Duodenal mucosa (tissue), 2 donors: Measurements from ENCODE around the gene TMEM114.

ENCODE experiments used
- H3K27ac ChIP-seq: one replicate; pipeline ENCODE4 v1.7.0; 2013; ENCODE audit warnings: low read depth, low read length
- H3K27me3 ChIP-seq, 2 donors: one replicate each; pipeline ENCODE4 v1.7.0; 2013; ENCODE audit warnings: low read length in 2 of 2, control low read depth in 1 of 2; ENCODE audit not compliant: insufficient read depth in 2 of 2, control insufficient read depth in 1 of 2
- H3K36me3 ChIP-seq, 2 donors: one replicate each; pipeline ENCODE4 v1.7.0; 2013; ENCODE audit warnings: low read length in 2 of 2, control low read depth in 1 of 2; ENCODE audit not compliant: insufficient read depth in 2 of 2, control insufficient read depth in 1 of 2
- H3K4me1 ChIP-seq, 2 donors: one replicate each; pipeline ENCODE4 v1.7.0; 2013; ENCODE audit warnings: low read length in 2 of 2, control low read depth in 1 of 2; ENCODE audit not compliant: insufficient read depth in 2 of 2, control insufficient read depth in 1 of 2
- H3K4me3 ChIP-seq, 2 donors: one replicate each; pipeline ENCODE4 v1.7.0; 2013; ENCODE audit warnings: low read length in 2 of 2, low read depth in 1 of 2
- H3K9ac ChIP-seq, 2 donors: one replicate each; pipeline ENCODE4 v1.7.0; 2013; ENCODE audit warnings: low read length in 2 of 2, low read depth in 1 of 2
- H3K9me3 ChIP-seq, 2 donors: one replicate each; pipeline ENCODE4 v1.7.0; 2013; ENCODE audit warnings: low read length in 2 of 2, control low read depth in 1 of 2; ENCODE audit not compliant: control insufficient read depth in 1 of 2

The TMEM114 gene

DNA sequence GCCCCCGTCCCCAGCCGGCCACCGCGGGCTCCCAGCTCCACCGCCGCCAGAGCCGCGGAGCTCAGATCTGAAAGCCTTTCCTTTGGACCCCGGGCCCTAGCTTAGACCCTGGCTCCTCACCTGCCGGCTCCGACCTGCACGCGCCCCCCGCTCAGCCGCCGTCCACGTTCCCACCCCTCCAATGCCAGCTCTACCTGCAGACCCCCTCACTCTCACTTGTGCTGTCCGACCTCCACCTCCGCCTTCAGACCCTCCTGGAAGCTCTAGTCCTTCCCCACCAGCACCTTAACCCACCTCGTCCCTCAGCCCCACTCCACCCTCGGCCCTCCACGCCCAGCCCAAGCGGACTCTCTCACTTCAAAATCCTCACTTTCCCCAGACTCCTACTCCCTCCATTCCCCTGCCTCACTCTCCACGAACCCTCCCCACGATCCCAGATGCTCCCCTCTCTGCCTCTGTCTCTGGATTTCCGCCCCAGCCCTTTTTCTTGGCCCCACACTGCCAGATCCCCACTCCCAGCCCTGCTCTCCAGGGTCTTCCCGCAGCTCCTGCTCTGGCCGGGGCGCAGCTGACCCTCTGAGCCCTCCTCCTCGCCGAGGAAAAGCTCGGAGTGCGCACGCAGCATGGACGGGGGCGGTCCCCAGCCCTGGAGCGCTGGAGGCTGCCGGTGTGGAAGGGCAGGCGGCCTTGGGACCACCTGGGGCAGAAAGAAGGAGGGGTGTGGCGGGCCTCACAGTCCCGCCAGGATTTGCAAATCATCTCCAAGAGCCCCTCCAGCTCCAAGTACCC, at the start of gene TMEM114:
Gene TMEM114 (minus strand): TSS at position 612 of the 789 bp plus-strand sequence. CDS start 673 bp downstream, outside the sequence.
- H3K9ac ChIP-seq = no peak within 1 kb of the TSS
- no peaks in the 10 kb centered on the region for H3K4me1 ChIP-seq
- no peak within 1 kb of the TSS for H3K27ac ChIP-seq
- H3K27me3 ChIP-seq = peaks cover 30 to 45% of the 10 kb centered on the region in 2 donors
- no peaks in the 10 kb centered on the region for H3K36me3 ChIP-seq
- H3K4me3 ChIP-seq = no peak within 1 kb of the TSS
- no peaks in the 10 kb centered on the region for H3K9me3 ChIP-seq

DNA sequence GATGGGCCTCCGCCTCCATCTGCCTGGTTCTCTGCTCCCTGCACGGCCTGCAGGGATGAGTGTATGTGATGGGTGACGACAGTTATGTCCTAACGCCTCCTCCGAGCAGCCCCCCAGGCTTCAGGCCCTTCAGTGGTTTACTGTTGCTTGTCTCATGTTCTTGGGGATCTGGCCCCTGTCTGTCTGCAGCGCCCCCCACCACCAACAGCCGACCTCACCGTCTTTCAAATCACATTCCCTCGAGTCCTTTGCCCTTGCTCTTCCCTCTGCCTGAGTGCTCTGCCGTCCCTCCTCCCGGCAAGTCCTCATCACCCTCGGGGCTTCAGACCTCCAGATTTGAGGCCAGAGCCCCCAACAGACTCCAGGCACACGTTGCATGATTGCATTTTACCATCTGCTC, 49.4 kb upstream of the TMEM114 start:
- H3K27me3 ChIP-seq = no peaks in the 10 kb centered on the region
- H3K4me3 ChIP-seq = no peak overlapping the region
- no peak overlapping the region for H3K27ac ChIP-seq
- peaks cover 34 to 92% of the 10 kb centered on the region in 2 donors for H3K36me3 ChIP-seq
- H3K9me3 ChIP-seq = no peaks in the 10 kb centered on the region
- H3K9ac ChIP-seq = no peak overlapping the region
- H3K4me1 ChIP-seq = no peaks in the 10 kb centered on the region

DNA sequence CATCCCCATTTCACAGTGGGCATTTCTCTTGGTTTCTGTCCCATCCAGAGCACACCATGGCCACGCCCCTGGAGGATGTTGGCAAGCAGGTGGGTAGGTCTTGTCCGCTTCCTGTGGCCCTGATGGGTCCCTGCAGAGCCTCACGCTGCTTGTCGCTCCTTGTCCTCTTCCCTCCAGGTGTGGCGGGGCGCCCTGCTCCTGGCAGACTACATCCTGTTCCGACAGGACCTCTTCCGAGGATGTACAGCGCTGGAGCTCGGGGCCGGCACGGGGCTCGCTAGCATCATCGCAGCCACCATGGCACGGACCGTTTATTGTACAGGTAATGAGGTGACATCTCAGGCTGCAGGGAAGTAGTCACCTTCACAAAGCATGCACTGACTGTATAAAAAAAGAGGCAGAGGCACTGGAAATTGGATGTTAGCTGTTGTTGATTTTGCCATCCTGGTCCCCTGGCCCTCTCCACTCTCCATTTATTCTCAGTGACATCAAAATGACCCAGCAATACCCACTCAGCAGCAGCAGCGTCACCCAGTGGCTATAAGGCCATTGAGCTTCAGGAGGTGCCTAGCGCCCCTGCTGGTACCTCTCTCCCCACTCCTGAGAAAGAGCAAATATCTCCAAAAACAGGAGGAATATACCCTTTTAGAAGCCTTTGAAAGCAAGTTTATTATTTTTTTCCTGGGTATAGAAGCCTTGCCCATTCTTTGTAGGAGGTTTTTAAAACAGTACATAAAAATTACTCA, 44.9 kb upstream of the TMEM114 start:
- H3K4me3 ChIP-seq = no peak overlapping the region
- no peak overlapping the region for H3K27ac ChIP-seq
- H3K4me1 ChIP-seq = no peaks in the 10 kb centered on the region
- no peak overlapping the region for H3K9ac ChIP-seq
- no peaks in the 10 kb centered on the region for H3K27me3 ChIP-seq
- H3K9me3 ChIP-seq = no peaks in the 10 kb centered on the region
- peaks cover 29 to 86% of the 10 kb centered on the region in 2 donors for H3K36me3 ChIP-seq

DNA sequence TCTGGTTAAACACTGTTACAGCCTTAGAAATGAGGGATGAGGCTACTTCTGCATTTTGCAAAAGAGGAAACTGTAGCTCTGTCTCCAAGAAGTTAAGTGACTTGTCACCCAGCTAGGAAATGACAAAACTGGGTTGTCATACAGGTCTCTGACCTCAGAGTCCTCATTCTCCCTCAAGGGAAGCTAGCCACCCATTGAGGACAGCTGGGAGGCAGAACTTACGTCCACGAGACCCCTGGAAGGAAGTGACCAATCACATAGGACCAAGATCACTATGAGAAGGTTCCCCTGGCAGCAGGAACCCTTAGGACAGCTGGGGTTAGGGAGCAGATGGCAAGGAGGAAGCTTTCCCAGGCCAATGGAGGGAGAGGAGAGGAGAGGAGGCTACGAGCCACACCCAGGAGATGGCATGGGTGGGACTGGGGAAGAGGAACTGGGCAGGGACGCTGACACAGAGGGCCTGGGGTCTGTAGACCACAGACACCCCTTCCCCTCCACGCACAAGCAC, 42.4 kb upstream of the TMEM114 start:
- H3K27me3 ChIP-seq = no peaks in the 10 kb centered on the region
- H3K27ac ChIP-seq = peak overlapping the region; percentile 38
- H3K4me3 ChIP-seq = no peak overlapping the region
- H3K9ac ChIP-seq = no peak overlapping the region
- no peaks in the 10 kb centered on the region for H3K9me3 ChIP-seq
- H3K36me3 ChIP-seq = peaks cover 40 to 87% of the 10 kb centered on the region in 2 donors
- H3K4me1 ChIP-seq = no peaks in the 10 kb centered on the region

DNA sequence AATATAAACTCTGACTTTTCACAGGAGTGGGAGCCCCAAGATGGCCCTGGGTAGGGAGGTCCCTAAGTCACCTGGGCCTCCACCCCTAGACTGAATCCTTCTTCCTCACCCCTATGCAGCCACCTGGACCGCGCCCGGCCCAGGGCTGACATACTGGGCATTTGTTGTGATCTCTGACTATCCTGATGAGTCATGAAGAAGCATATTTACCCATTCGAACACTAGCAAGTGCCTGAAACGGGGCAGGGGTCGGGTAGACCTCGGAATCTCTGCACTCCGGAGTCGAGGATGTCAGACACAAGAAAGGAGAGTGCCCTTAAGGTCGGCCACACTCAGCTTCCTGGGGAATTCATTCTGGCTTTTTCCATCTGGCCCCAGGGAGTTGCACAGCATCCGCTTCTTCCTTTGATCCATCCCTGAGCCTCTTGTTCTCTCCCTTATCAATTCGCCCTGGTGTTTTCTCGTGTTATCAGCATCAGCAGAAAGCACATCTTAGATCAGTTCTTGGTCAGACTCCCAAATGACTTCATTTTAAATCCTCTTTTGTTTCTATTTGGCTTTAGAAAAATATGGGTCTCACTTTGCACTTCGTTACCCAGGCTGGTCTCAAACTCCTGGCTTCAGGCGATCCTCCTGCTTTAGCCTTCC, 41.6 kb upstream of the TMEM114 start:
- Histone ChIP-seq H3K4me3 (no peak overlapping the region), H3K4me1 (no peaks in the 10 kb centered on the region), H3K9me3 (no peaks in the 10 kb centered on the region), H3K27me3 (no peaks in the 10 kb centered on the region), H3K36me3 (peaks cover 45 to 87% of the 10 kb centered on the region in 2 donors), H3K27ac (no peak overlapping the region), H3K9ac (no peak overlapping the region)

DNA sequence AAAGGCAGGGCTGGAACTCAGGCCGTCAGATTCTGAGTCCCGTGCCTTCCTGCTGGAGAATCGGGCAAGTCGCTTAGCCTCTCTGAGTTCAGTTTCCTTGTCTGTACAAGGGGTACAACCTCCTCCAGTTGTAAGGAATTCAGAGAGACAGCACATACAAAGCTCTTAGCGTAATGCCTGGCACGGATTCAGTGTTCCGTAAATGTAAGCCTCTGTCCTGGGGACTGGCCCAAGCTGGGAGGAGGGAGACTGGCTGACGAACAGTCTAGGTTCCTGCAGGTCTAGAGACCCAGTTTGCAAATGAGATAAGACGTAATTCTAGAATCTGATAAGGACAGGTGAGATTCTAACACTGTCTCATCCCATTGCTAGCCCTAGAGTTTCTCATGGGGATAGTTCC, 41.1 kb upstream of the TMEM114 start:
- no peak overlapping the region for H3K9ac ChIP-seq
- no peak overlapping the region for H3K4me3 ChIP-seq
- H3K27ac ChIP-seq = no peak overlapping the region
- H3K9me3 ChIP-seq = no peaks in the 10 kb centered on the region
- peaks cover 46 to 85% of the 10 kb centered on the region in 2 donors for H3K36me3 ChIP-seq
- no peaks in the 10 kb centered on the region for H3K27me3 ChIP-seq
- no peaks in the 10 kb centered on the region for H3K4me1 ChIP-seq

DNA sequence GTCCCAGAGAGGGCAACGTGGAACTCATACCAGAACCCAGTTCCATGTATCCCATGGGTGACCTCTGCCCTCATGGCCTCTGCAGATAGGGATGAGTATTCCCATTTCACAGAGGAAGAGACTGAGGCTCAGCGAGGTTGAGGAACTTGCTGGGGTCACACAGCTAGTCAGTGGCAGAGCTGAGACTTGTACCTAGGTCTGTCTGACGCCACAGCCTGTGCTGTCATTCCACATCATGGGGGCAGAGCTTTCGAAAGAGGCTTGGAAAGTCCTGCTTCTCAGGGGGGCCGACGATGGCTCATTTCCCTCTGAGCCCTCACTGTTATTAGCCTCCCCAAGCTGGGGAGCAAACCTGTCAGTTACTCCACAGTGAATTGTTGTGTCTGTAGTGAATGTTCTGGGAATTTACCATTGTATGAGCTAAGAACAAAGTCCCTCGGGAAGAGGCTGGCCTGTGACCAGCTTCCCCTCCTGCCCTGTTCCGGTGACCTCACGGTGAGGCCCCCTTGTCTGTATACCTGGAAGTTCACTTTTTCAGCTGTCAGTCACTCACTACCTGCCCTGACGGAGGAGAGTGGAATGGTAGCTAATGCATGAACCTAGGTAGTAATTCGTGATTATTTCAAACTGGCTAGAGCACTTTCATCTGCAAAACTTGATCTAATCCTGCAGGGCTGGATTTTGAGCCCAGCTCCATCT, 40.1 kb upstream of the TMEM114 start:
- no peaks in the 10 kb centered on the region for H3K27me3 ChIP-seq
- no peak overlapping the region for H3K27ac ChIP-seq
- no peak overlapping the region for H3K4me3 ChIP-seq
- H3K9me3 ChIP-seq = no peaks in the 10 kb centered on the region
- H3K36me3 ChIP-seq = peaks cover 55 to 86% of the 10 kb centered on the region in 2 donors
- H3K4me1 ChIP-seq = no peaks in the 10 kb centered on the region
- H3K9ac ChIP-seq = no peak overlapping the region

DNA sequence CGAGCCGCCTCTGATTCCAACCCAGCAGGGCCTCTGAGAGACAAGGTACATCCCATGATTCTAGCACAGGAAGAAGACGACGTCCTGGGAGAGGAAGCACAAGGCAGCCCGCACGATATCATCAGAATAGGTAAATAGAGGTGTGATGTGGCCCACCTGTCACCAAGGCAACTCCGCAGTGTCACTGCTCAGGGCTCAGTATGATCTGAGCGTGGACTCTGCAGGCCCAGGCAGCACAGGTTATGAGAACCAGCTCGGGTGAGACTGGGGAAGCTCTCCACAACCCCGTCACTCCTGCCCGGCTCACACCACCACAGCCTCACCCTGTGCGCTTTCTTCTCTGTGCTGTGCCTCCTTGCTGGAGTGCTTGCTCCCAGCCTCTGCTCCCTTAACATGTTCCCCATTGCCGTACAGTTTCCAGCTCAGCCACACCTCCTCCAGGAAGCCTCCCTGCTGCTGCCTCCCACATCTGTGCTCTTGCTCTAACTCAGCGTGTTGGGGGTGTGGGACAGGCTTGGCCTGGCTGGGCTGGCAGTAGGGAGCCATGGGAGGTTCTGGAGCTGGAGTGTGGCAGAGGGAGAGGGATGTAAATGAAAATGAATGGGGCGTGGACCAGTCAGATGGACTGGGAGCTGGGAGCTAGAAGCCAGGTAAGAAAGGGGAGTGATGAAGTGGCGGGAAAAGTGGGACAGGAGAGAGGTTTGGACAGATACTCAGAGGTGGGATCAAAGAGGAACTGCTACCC, 38.8 kb upstream of the TMEM114 start:
- H3K36me3 ChIP-seq = peaks cover 48 to 78% of the 10 kb centered on the region in 2 donors
- H3K9ac ChIP-seq = no peak overlapping the region

DNA sequence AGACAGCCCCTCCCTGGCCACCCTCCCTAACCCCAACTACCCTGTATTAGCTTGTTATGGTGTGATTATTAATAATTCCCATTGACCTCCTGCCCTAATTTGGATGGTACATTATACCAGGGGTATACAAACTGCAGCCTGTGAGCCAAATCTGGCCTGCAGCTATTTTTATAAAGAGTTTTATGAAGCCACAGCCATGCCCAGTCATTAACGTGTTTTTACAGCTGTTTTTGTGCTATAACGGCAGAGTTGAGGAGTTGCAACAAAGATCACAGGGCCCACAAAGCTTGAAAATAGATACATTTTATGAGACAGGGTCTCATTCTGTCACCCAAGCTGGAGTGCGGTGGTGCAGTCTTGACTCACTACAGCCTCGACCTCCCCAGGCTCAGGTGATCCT, 37.1 kb upstream of the TMEM114 start:
- no peak overlapping the region for H3K27ac ChIP-seq
- H3K4me1 ChIP-seq = peaks cover 4 to 6% of the 10 kb centered on the region in 2 donors
- no peaks in the 10 kb centered on the region for H3K27me3 ChIP-seq
- peaks cover 45 to 68% of the 10 kb centered on the region in 2 donors for H3K36me3 ChIP-seq
- no peak overlapping the region for H3K4me3 ChIP-seq
- no peaks in the 10 kb centered on the region for H3K9me3 ChIP-seq
- H3K9ac ChIP-seq = no peak overlapping the region

More for the DNA sequence above, 38.8 kb upstream of the TMEM114 start:
- Histone ChIP-seq H3K9me3 (no peaks in the 10 kb centered on the region), H3K27me3 (no peaks in the 10 kb centered on the region), H3K27ac (no peak overlapping the region), H3K4me1 (no peaks in the 10 kb centered on the region), H3K4me3 (no peak overlapping the region)
